Keratinocyte (primary cell): Measurements from ENCODE around the gene ADAMTS9. TPM values are rescaled to one million over a fixed set of nuclear protein-coding genes. Genes with fewer than 3 reads are reported as not detected.

ENCODE experiments used
- DNase-seq: peaks from one replicate; pipeline ENCODE4 v3.0.0-alpha.2; 2011; ENCODE audit warnings: low read depth, missing footprints, low spot score
- FAIRE-seq: peaks from 2 replicates; lab custom pipeline; 2011; peaks lifted over from hg19 to GRCh38; lab: Jason Lieb, UNC
- H2AFZ ChIP-seq: 2 replicates; pipeline ENCODE4 v1.6.0; 2012; ENCODE audit warnings: low read length, control low read depth, inconsistent platforms; ENCODE audit not compliant: control insufficient read depth
- H3K27ac ChIP-seq: 2 replicates; pipeline ENCODE4 v1.5.1; 2011; ENCODE audit warnings: low read length; ENCODE audit not compliant: control insufficient read depth, insufficient read depth
- H3K27me3 ChIP-seq: 3 replicates; pipeline ENCODE4 v1.6.0; 2011; ENCODE audit warnings: low read length; ENCODE audit not compliant: control insufficient read depth, insufficient read depth; ENCODE audit errors: extremely low read depth
- H3K36me3 ChIP-seq, 2 experiments: 2 replicates in 1 of 2; 3 replicates in 1 of 2; pipeline ENCODE4 v1.5.1; 2011; ENCODE audit warnings: low read length in 2 of 2, mild to moderate bottlenecking in 1 of 2; ENCODE audit not compliant: control insufficient read depth in 2 of 2, insufficient read depth in 2 of 2; ENCODE audit errors: extremely low read depth in 1 of 2
- H3K4me1 ChIP-seq: 3 replicates; pipeline ENCODE4 v1.5.1; 2011; ENCODE audit warnings: low read length; ENCODE audit not compliant: control insufficient read depth, insufficient read depth; ENCODE audit errors: extremely low read depth
- H3K4me2 ChIP-seq: 3 replicates; pipeline ENCODE4 v1.6.0; 2011; ENCODE audit warnings: low read depth, low read length; ENCODE audit not compliant: control insufficient read depth, insufficient read depth; ENCODE audit errors: extremely low read depth
- H3K4me3 ChIP-seq, 3 experiments: fragments of 200-600 bp in 1 of 3; sonication (generic) in 1 of 3; 2 replicates in 2 of 3; 3 replicates in 1 of 3; pipeline ENCODE4 v1.5.1; 2011 to 2016; ENCODE audit warnings: low read length in 3 of 3, mild to moderate bottlenecking in 3 of 3, control low read depth in 2 of 3, inconsistent platforms in 1 of 3, low read depth in 1 of 3, mixed read lengths in 1 of 3, mixed run types in 1 of 3, moderate library complexity in 1 of 3; ENCODE audit not compliant: control insufficient read depth in 2 of 3, insufficient read depth in 2 of 3; ENCODE audit errors: extremely low read depth in 1 of 3
- H3K79me2 ChIP-seq: 2 replicates; pipeline ENCODE4 v1.6.0; 2012; ENCODE audit warnings: low read length; ENCODE audit not compliant: control insufficient read depth, insufficient read depth
- H3K9ac ChIP-seq: 3 replicates; pipeline ENCODE4 v1.6.0; 2011; ENCODE audit warnings: low read length; ENCODE audit not compliant: control insufficient read depth, insufficient read depth; ENCODE audit errors: extremely low read depth
- H3K9me1 ChIP-seq: 3 replicates; pipeline ENCODE4 v1.6.0; 2011; ENCODE audit warnings: low read length; ENCODE audit not compliant: control insufficient read depth, insufficient read depth; ENCODE audit errors: extremely low read depth
- H3K9me3 ChIP-seq: 2 replicates; pipeline ENCODE4 v1.5.1; 2012; ENCODE audit warnings: low read depth, low read length; ENCODE audit not compliant: control insufficient read depth
- H4K20me1 ChIP-seq: 3 replicates; pipeline ENCODE4 v1.6.0; 2011; ENCODE audit warnings: low read length; ENCODE audit not compliant: control insufficient read depth, insufficient read depth; ENCODE audit errors: extremely low read depth
- CTCF ChIP-seq, 3 experiments: IDR thresholded peaks in 1 of 3; conservative IDR thresholded peaks in 1 of 3; optimal IDR thresholded peaks in 1 of 3; 2 replicates in 2 of 3; 3 replicates in 1 of 3; pipeline versions ENCODE3 to v1.5.1; 2011; ENCODE audit warnings: low read length in 3 of 3, mild to moderate bottlenecking in 3 of 3, moderate library complexity in 2 of 3, control low read depth in 1 of 3, inconsistent platforms in 1 of 3; ENCODE audit not compliant: insufficient read depth in 2 of 3; ENCODE audit errors: extremely low read depth in 1 of 3
- EZH2 ChIP-seq: IDR thresholded peaks from one replicate; pipeline ENCODE4 v1.6.1; 2012; ENCODE audit warnings: inconsistent platforms, mild to moderate bottlenecking, low read length, moderate library complexity
- dilution Hi-C: fragments of 300-500 bp; cut with MboI; formaldehyde crosslinking; loops from one replicate; pipeline ENCODE4 v1.7.0; 2020; ENCODE audit warnings: low sequenced_read_pairs; ENCODE audit not compliant: extremely low pct_ligation_motif_present
- polyA plus RNA-seq, 5 experiments: library from polyadenylated mRNA; depleted of rRNA in 3 of 5; stranded (reverse) in 3 of 5; stranded (forward) in 1 of 5; unstranded in 1 of 5; fragments of >200 nt; gene quantifications; 1 replicate in 1 of 5; 2 replicates in 3 of 5; 3 replicates in 1 of 5; pipeline versions ENCODE4 v1.2.1 to v1.2.3, GENCODE V29; 2011 to 2012; ENCODE audit warnings: missing spikeins in 2 of 5, low read depth in 1 of 5, low replicate concordance in 1 of 5

The ADAMTS9 gene
- polyA plus RNA-seq, 1 donor (not counting 4 experiments of a cell fraction or from before 2014, with no cell fraction given): 0.43 TPM

- H3K36me3 ChIP-seq: no peaks in the 10 kb centered on the region
- no peaks in the 10 kb centered on the region for H3K9me1 ChIP-seq
- no peak overlapping the region for H2AFZ ChIP-seq
- TF ChIP-seq EZH2: no peak
- no peak for TF ChIP-seq CTCF (optimal IDR thresholded peaks at IDR 0.05 in 1 of 3, IDR thresholded peaks at IDR 0.05 in 1 of 3, conservative IDR thresholded peaks at IDR 0.05 in 1 of 3; ENCODE audit: extremely low read depth in 1 of 3, insufficient read depth in 2 of 3, low read length in 3 of 3)
- H4K20me1 ChIP-seq: no peaks in the 10 kb centered on the region
- no peak overlapping the region for H3K9ac ChIP-seq
- H3K4me2 ChIP-seq: no peak overlapping the region
- no peaks in the 10 kb centered on the region for H3K9me3 ChIP-seq
- no peaks in the 10 kb centered on the region for H3K27me3 ChIP-seq
- no peak overlapping the region for H3K4me3 ChIP-seq
- H3K4me1 ChIP-seq: no peaks in the 10 kb centered on the region
- no peak overlapping the region for H3K27ac ChIP-seq
- dilution Hi-C loops: no loop called here
- no peak for DNase-seq
- FAIRE-seq: no peak
- H3K79me2 ChIP-seq: no peaks in the 10 kb centered on the region
Observed at GRCh38 chr3:64593350-64593749, 94.5 kb downstream of the ADAMTS9 start.

GRCh38 chr3:64591615-64592014, 96.2 kb downstream of the ADAMTS9 start:
- DNase-seq (no peak), FAIRE-seq (no peak)
- Histone ChIP-seq H2AFZ (no peak overlapping the region), H3K9ac (no peak overlapping the region), H3K36me3 (no peaks in the 10 kb centered on the region), H3K9me1 (no peaks in the 10 kb centered on the region), H3K4me3 (no peak overlapping the region), H3K4me1 (no peaks in the 10 kb centered on the region), H3K27ac (no peak overlapping the region), H4K20me1 (no peaks in the 10 kb centered on the region), H3K27me3 (no peaks in the 10 kb centered on the region), H3K4me2 (no peak overlapping the region), H3K9me3 (no peaks in the 10 kb centered on the region), H3K79me2 (no peaks in the 10 kb centered on the region)
- dilution Hi-C loops: no loop called here
- TF ChIP-seq CTCF (optimal IDR thresholded peaks at IDR 0.05 in 1 of 3, IDR thresholded peaks at IDR 0.05 in 1 of 3, conservative IDR thresholded peaks at IDR 0.05 in 1 of 3; ENCODE audit: extremely low read depth in 1 of 3, insufficient read depth in 2 of 3, low read length in 3 of 3) (no peak), EZH2 (no peak)
